ENCODE data around the gene IL17F. TPM values are rescaled to one million over a fixed set of nuclear protein-coding genes. Genes with fewer than 3 reads are reported as not detected.

IL17F gene
- polyA plus RNA-seq, 1 of the 3 experiments (the other 2 are of a cell fraction): not detected

DNA sequence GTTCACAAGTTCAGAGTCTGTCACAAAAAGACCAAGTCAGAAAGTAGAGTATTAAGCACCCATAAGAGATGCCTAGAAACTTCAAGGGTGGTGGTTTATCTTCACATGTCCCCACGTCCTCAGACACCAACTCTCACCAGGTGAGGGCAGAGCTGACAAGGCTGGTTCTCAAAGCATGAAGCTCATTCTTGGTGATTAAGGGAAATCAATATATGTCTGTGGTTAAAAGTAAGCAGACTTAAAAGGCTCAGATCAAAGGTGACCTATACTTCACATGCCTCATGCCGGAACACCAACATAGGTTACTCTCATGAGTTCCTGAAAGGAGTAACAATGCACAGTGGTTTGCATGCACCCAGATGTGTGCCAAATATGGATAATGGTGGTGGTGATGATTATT is 31.2 kb downstream of the IL17F start:
- H3K36me3 ChIP-seq (replicated peaks in 1 of 2; ENCODE audit: control insufficient read depth in 1 of 2, insufficient read depth in 2 of 2, low read length in 1 of 2): no peaks in the 10 kb centered on the region
- CTCF ChIA-PET: no interaction called here
- no peaks in the 10 kb centered on the region for H3F3A ChIP-seq (replicated peaks; ENCODE audit: insufficient read depth)
- TF ChIP-seq FOXM1 (IDR thresholded peaks at IDR 0.05; ENCODE audit: low read depth) (no peak), NRF1 (IDR thresholded peaks at IDR 0.05; ENCODE audit: low read depth, low read length) (no peak), EP300 (IDR thresholded peaks at IDR 0.05; ENCODE audit: borderline replicate concordance in 1 of 2, low read depth in 1 of 2, low read length in 1 of 2) (no peak), YY1 (IDR thresholded peaks at IDR 0.05; ENCODE audit: low read depth) (no peak), POLR2AphosphoS5 (IDR thresholded peaks at IDR 0.05; ENCODE audit: low read depth, low read length) (no peak), ELF1 (IDR thresholded peaks at IDR 0.05) (no peak), GABPA (IDR thresholded peaks at IDR 0.05; ENCODE audit: low read depth) (no peak), RAD21 (IDR thresholded peaks at IDR 0.05; ENCODE audit: low read length) (no peak), TEAD4 (IDR thresholded peaks at IDR 0.05; ENCODE audit: borderline replicate concordance, insufficient read depth) (no peak), SIN3A (IDR thresholded peaks at IDR 0.05; ENCODE audit: borderline replicate concordance, low read depth, low read length) (no peak), RCOR1 (IDR thresholded peaks at IDR 0.05; ENCODE audit: low read length) (no peak)
- TF ChIP-seq, protein P1, sequence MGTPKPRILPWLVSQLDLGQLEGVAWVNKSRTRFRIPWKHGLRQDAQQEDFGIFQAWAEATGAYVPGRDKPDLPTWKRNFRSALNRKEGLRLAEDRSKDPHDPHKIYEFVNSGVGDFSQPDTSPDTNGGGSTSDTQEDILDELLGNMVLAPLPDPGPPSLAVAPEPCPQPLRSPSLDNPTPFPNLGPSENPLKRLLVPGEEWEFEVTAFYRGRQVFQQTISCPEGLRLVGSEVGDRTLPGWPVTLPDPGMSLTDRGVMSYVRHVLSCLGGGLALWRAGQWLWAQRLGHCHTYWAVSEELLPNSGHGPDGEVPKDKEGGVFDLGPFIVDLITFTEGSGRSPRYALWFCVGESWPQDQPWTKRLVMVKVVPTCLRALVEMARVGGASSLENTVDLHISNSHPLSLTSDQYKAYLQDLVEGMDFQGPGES (IDR thresholded peaks at IDR 0.05; ENCODE audit: low read depth, low read length): no peak
- TF ChIP-seq, protein P2, sequence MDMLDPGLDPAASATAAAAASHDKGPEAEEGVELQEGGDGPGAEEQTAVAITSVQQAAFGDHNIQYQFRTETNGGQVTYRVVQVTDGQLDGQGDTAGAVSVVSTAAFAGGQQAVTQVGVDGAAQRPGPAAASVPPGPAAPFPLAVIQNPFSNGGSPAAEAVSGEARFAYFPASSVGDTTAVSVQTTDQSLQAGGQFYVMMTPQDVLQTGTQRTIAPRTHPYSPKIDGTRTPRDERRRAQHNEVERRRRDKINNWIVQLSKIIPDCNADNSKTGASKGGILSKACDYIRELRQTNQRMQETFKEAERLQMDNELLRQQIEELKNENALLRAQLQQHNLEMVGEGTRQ (IDR thresholded peaks at IDR 0.05; ENCODE audit: borderline replicate concordance, low read depth, low read length): no peak
- TF ChIP-seq, protein P3, sequence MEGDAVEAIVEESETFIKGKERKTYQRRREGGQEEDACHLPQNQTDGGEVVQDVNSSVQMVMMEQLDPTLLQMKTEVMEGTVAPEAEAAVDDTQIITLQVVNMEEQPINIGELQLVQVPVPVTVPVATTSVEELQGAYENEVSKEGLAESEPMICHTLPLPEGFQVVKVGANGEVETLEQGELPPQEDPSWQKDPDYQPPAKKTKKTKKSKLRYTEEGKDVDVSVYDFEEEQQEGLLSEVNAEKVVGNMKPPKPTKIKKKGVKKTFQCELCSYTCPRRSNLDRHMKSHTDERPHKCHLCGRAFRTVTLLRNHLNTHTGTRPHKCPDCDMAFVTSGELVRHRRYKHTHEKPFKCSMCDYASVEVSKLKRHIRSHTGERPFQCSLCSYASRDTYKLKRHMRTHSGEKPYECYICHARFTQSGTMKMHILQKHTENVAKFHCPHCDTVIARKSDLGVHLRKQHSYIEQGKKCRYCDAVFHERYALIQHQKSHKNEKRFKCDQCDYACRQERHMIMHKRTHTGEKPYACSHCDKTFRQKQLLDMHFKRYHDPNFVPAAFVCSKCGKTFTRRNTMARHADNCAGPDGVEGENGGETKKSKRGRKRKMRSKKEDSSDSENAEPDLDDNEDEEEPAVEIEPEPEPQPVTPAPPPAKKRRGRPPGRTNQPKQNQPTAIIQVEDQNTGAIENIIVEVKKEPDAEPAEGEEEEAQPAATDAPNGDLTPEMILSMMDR (IDR thresholded peaks at IDR 0.05): no peak
- TF ChIP-seq, protein P4, sequence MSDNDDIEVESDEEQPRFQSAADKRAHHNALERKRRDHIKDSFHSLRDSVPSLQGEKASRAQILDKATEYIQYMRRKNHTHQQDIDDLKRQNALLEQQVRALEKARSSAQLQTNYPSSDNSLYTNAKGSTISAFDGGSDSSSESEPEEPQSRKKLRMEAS (IDR thresholded peaks at IDR 0.05; ENCODE audit: low read depth): no peak
- no peak overlapping the region for H3K4me2 ChIP-seq
- H3K79me2 ChIP-seq (ENCODE audit: insufficient read depth): no peaks in the 10 kb centered on the region
- H3K9me3 ChIP-seq: no peaks in the 10 kb centered on the region
- H4K20me1 ChIP-seq (ENCODE audit: insufficient read depth): no peaks in the 10 kb centered on the region
- 27% methylated on average over 2 of the region's 2 CpGs for WGBS (ENCODE audit: low lambda C conversion rate)
- H2AFZ ChIP-seq (ENCODE audit: low read depth): no peak overlapping the region
- no peak overlapping the region for H3K4me3 ChIP-seq (ENCODE audit: low read depth in 2 of 2, low read length in 1 of 2)
- no peak for DNase-seq
- H3K9me2 ChIP-seq: no peaks in the 10 kb centered on the region
- no peaks in the 10 kb centered on the region for H3K4me1 ChIP-seq (ENCODE audit: control insufficient read depth in 1 of 2, insufficient read depth in 2 of 2, low read depth in 1 of 2, low read length in 1 of 2)
- no peak overlapping the region for H3K27ac ChIP-seq (ENCODE audit: low read depth in 2 of 2, low read length in 1 of 2)
- POLR2A ChIA-PET: no interaction called here
- H3K9ac ChIP-seq: no peak overlapping the region
- no peaks in the 10 kb centered on the region for H3K27me3 ChIP-seq (ENCODE audit: insufficient read depth)

DNA sequence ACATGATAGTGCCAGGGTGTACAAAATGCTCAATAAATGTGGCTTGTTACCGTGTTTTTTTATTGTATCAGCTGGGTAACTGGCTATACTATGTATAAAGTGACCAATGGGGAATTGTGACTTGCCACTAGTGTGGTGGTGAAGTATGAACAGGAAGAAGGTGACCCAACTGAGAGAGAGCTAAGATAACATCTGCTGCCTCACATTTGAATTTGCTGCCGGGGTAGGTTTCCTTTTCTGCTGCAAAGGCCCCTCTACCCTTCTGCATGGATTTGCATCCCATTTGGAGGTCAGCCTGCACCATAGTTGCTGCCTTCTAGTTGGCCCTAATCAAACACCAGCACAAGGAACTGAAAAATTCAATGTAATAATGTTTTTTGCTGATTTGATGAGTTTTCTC is 34.1 kb downstream of the IL17F start:
- Histone ChIP-seq H3K4me3 (ENCODE audit: low read depth in 2 of 2, low read length in 1 of 2) (no peak overlapping the region), H2AFZ (ENCODE audit: low read depth) (no peak overlapping the region), H3K9ac (no peak overlapping the region), H3K4me2 (no peak overlapping the region), H3F3A (replicated peaks; ENCODE audit: insufficient read depth) (no peaks in the 10 kb centered on the region), H3K4me1 (ENCODE audit: control insufficient read depth in 1 of 2, insufficient read depth in 2 of 2, low read depth in 1 of 2, low read length in 1 of 2) (no peaks in the 10 kb centered on the region), H4K20me1 (ENCODE audit: insufficient read depth) (no peaks in the 10 kb centered on the region), H3K9me3 (no peaks in the 10 kb centered on the region), H3K79me2 (ENCODE audit: insufficient read depth) (no peaks in the 10 kb centered on the region), H3K9me2 (no peaks in the 10 kb centered on the region), H3K27ac (ENCODE audit: low read depth in 2 of 2, low read length in 1 of 2) (no peak overlapping the region), H3K36me3 (replicated peaks in 1 of 2; ENCODE audit: control insufficient read depth in 1 of 2, insufficient read depth in 2 of 2, low read length in 1 of 2) (no peaks in the 10 kb centered on the region), H3K27me3 (ENCODE audit: insufficient read depth) (no peaks in the 10 kb centered on the region)
- ChIA-PET POLR2A (no interaction called here), CTCF (no interaction called here)
- DNase-seq: no peak
- 4% methylated on average over 2 of the region's 2 CpGs for WGBS (ENCODE audit: low lambda C conversion rate)
- TF ChIP-seq YY1 (IDR thresholded peaks at IDR 0.05; ENCODE audit: low read depth): no peak

Data from SK-N-SH (cell line).